ENCODE results near the gene MSMP. TPM values are rescaled to one million over a fixed set of nuclear protein-coding genes. Genes with fewer than 3 reads are reported as not detected.

The MSMP gene
- polyA plus RNA-seq, 3 donors: not detected

GRCh38 chr9:35792024-35792813 lies 38.1 kb upstream of the MSMP start:
- Histone ChIP-seq H3K27ac (ENCODE audit: low read depth in 1 of 2, low read length in 2 of 2) (no peak overlapping the region), H3K4me2 (replicated peaks; ENCODE audit: extremely low read depth, low read length, poor library complexity, severe bottlenecking) (peak overlapping the region; percentile 35), H3K79me2 (ENCODE audit: insufficient read depth, low read length) (no peaks in the 10 kb centered on the region), H3K27me3 (ENCODE audit: control insufficient read depth in 2 of 2, insufficient read depth in 2 of 2, low read length in 2 of 2) (peaks cover 0 to 13% of the 10 kb centered on the region in 2 donors), H4K20me1 (ENCODE audit: insufficient read depth, low read length) (no peaks in the 10 kb centered on the region), H3K9ac (ENCODE audit: insufficient read depth, low read length, poor library complexity, severe bottlenecking) (no peak overlapping the region), H3K4me3 (replicated peaks in 1 of 3; ENCODE audit: low read depth in 2 of 3, low read length in 3 of 3) (no peak overlapping the region), H3K4me1 (ENCODE audit: control insufficient read depth in 1 of 2, insufficient read depth in 2 of 2, low read length in 2 of 2) (no peaks in the 10 kb centered on the region), H3K36me3 (replicated peaks in 1 of 2; ENCODE audit: control insufficient read depth in 1 of 2, insufficient read depth in 2 of 2, low read length in 2 of 2) (no peaks in the 10 kb centered on the region), H2AFZ (ENCODE audit: insufficient read depth, low read depth, low read length, poor library complexity, severe bottlenecking) (peak overlapping the region; percentile 46), H3K9me3 (replicated peaks in 1 of 2; ENCODE audit: control insufficient read depth in 1 of 2, insufficient read depth in 1 of 2, low read length in 2 of 2) (no peaks in the 10 kb centered on the region)
- no peak for DNase-seq
- peaks cover 15 to 23% (median 15%) of the 10 kb centered on the region in 3 donors for H3K27me3 Mint-ChIP-seq (ENCODE audit: low read depth in 3 of 3)
- no peak overlapping the region for H3K27ac Mint-ChIP-seq
- H3K36me3 Mint-ChIP-seq: peaks cover 0 to 1% of the 10 kb centered on the region in 2 donors
- TF ChIP-seq CTCF (IDR thresholded peaks at IDR 0.05): no peak
- 96% methylated on average over 26 of the region's 34 CpGs for WGBS (ENCODE audit: insufficient coverage)
- intact Hi-C loops (cut with micrococcal nuclease): loop anchor here in 1 of 2 donors (5.0 kb wide), 1 partner anchor 90 kb away; no protein-coding TSS in a partner anchor
- peaks cover 0 to 4% (median 0%) of the 10 kb centered on the region in 7 donors for H3K9me3 Mint-ChIP-seq
- peak overlapping the region in 1 of 2 donors; percentile 33 for H3K4me3 Mint-ChIP-seq
- H3K4me1 Mint-ChIP-seq: peaks cover 11% of the 10 kb centered on the region

GRCh38 chr9:35791297-35791921 lies 37.3 kb upstream of the MSMP start, which contains the start of gene NPR2:
Gene NPR2, plus strand, starts transcription at chr9:35791591. Its CDS starts 818 bp downstream, at chr9:35792409.
- Histone ChIP-seq H3K9ac (ENCODE audit: insufficient read depth, low read length, poor library complexity, severe bottlenecking) (no peak within 1 kb of the TSS), H3K79me2 (ENCODE audit: insufficient read depth, low read length) (no peaks in the 10 kb centered on the region), H3K9me3 (replicated peaks in 1 of 2; ENCODE audit: control insufficient read depth in 1 of 2, insufficient read depth in 1 of 2, low read length in 2 of 2) (no peaks in the 10 kb centered on the region), H3K4me2 (replicated peaks; ENCODE audit: extremely low read depth, low read length, poor library complexity, severe bottlenecking) (peak within 1 kb of the TSS; percentile 35), H3K27ac (ENCODE audit: low read depth in 1 of 2, low read length in 2 of 2) (no peak within 1 kb of the TSS), H3K36me3 (replicated peaks in 1 of 2; ENCODE audit: control insufficient read depth in 1 of 2, insufficient read depth in 2 of 2, low read length in 2 of 2) (no peaks in the 10 kb centered on the region), H2AFZ (ENCODE audit: insufficient read depth, low read depth, low read length, poor library complexity, severe bottlenecking) (peak within 1 kb of the TSS; percentile 46), H3K4me3 (replicated peaks in 1 of 3; ENCODE audit: low read depth in 2 of 3, low read length in 3 of 3) (no peak within 1 kb of the TSS), H4K20me1 (ENCODE audit: insufficient read depth, low read length) (no peaks in the 10 kb centered on the region), H3K4me1 (ENCODE audit: control insufficient read depth in 1 of 2, insufficient read depth in 2 of 2, low read length in 2 of 2) (no peaks in the 10 kb centered on the region), H3K27me3 (ENCODE audit: control insufficient read depth in 2 of 2, insufficient read depth in 2 of 2, low read length in 2 of 2) (peaks cover 0 to 13% of the 10 kb centered on the region in 2 donors)
- 28% methylated on average over 42 of the region's 64 CpGs for WGBS (ENCODE audit: insufficient coverage)
- intact Hi-C loops (cut with micrococcal nuclease): loop anchor here in 1 of 2 donors (5.0 kb wide), 1 partner anchor 91 kb away; no protein-coding TSS in a partner anchor
- H3K27ac Mint-ChIP-seq: no peak within 1 kb of the TSS
- H3K4me1 Mint-ChIP-seq: peaks cover 11% of the 10 kb centered on the region
- peaks cover 15 to 23% (median 15%) of the 10 kb centered on the region in 3 donors for H3K27me3 Mint-ChIP-seq (ENCODE audit: low read depth in 3 of 3)
- peaks cover 0 to 4% (median 0%) of the 10 kb centered on the region in 7 donors for H3K9me3 Mint-ChIP-seq
- H3K4me3 Mint-ChIP-seq: peak within 1 kb of the TSS; percentile 34 to 74
- peaks cover 0 to 1% of the 10 kb centered on the region in 2 donors for H3K36me3 Mint-ChIP-seq
- DNase-seq: no peak
- no peak for TF ChIP-seq CTCF (IDR thresholded peaks at IDR 0.05)
